SKM-1 treated with dmso at 0.1 percent for 144 hours (cell line): ENCODE measurements around the gene ANXA8.
"Not testable (repeated sequence)": the region's sequence is repeated elsewhere in the genome, so short reads cannot be mapped to it uniquely, and the experiment has no call there.

Experiments used
- DNase-seq: peaks from one replicate; lab custom pipeline; 2025; ENCODE audit not compliant: unreplicated experiment; lab: John Stamatoyannopoulos, UW

Gene ANXA8, protein sequence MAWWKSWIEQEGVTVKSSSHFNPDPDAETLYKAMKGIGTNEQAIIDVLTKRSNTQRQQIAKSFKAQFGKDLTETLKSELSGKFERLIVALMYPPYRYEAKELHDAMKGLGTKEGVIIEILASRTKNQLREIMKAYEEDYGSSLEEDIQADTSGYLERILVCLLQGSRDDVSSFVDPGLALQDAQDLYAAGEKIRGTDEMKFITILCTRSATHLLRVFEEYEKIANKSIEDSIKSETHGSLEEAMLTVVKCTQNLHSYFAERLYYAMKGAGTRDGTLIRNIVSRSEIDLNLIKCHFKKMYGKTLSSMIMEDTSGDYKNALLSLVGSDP

DNA sequence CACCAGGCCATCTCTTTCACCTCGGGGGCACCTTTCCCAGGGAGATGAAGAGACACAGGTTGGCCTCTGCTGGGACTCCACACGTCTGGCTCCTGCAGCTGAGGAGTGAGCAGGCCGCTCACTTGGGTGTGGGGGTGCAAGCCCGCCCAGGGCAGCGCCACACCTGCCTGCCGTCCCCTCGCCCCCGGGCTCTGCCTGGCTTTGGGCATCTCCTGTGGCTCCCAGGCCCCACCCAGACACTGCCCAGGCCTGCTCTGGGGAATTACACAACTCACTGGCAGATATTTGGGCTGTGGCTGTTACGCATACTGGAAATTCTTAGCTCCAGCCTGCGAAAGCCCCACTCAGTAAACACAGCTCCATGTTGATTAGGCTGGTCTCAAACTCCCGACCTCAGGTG is at the start of gene ANXA8:
TSS of gene ANXA8 (minus strand) at position 193 of the 400 bp plus-strand sequence. CDS start at position 11, 182 bp downstream.
- not testable (repeated sequence) for DNase-seq

- DNase-seq = not testable (repeated sequence)
These were observed 39.6 kb upstream of the ANXA8 start, which contains the start of gene AGAP9 for GRCh38 chr10:47523475-47523874. TSS of gene AGAP9 (minus strand) at chr10:47523638. CDS start at chr10:47523526, 112 bp downstream.

DNA sequence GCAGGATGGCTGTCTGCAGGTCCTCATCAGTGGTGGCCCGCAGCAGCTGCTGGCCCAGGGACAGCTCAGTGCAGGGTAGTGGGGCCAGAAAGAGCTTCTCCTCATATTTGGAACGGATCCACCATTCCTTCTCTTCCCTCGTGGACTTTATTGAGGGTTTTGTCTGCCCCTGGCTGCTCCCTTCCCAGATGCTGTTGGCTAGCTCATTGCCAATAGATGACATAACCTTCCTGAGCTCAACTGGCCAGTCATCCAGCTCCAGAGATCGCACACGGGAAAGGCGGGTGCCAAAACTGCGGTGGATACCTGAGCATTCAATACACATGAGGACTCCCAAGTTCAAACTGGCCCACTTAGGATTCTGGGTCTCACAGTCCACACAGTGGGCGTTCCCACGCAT is 18.4 kb upstream of the ANXA8 start:
- not testable (repeated sequence) for DNase-seq

DNA sequence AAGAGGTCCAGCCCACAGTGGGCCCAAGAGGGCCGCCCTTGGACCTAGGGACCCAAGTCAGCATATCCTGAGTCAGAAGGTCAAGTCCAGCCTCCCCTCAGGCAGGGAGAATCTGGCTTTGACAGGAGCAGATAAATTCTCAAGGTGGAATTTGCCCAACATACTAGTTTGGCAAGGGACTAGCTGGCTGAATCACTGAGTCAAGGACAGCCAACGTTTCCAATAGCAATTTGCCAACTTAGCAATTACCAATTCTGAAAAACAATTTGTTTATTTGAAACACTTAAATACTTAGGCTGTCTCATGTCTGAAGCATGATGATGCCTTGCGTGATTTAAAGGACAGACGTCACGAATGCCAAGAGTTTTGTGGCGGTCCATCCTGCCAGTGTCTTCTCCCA is 10.3 kb upstream of the ANXA8 start:
- DNase-seq = not testable (repeated sequence)

- DNase-seq = not testable (repeated sequence)
These were observed 7.7 kb upstream of the ANXA8 start, which contains the start of gene FAM25G for GRCh38 chr10:47491600-47491999. TSS of gene FAM25G (minus strand) at chr10:47491700. CDS start at chr10:47491674, 26 bp downstream.

GRCh38 chr10:47489630-47490029 is 5.7 kb upstream of the ANXA8 start:
- not testable (repeated sequence) for DNase-seq

DNA sequence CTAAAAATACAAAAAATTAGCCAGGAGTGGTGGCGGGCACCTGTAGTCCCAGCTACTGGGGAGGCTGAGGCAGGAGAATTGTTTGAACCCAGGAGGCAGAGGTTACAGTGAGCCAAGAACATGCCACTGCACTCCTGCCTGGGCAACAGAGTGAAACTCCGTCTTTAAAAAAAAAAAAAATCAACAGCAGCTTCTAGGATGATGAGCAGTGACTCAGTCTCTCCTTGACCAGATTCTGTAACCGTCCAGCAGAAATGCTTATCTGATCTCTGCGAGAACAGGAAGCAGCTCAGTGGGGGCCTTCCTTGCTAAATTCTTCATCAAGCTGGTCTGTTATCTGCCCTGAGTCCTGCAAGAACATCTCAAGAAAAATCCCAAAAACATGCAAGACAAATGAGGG is 2.0 kb upstream of the ANXA8 start:
- DNase-seq = peak; percentile 13

DNA sequence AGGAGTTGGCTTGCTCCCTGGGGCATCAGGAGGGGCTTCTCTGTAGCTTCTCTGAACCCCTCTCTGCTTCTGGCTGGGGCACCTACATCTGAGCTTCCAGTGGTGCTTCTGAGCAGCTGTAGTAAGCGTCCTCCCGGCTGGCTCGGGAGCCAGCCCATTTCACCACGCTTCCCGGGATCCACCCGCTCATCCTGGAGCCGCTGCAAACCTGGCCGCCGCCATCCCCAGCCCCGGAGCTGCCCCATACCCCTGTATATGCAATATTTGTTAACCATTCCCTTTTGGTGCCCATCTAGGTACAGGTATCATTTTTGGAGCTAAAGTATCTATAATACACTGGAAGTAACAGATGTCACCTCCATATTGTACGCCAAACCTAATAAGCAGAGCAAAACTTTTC is 871 bp upstream of the ANXA8 start:
- not testable (repeated sequence) for DNase-seq

DNA sequence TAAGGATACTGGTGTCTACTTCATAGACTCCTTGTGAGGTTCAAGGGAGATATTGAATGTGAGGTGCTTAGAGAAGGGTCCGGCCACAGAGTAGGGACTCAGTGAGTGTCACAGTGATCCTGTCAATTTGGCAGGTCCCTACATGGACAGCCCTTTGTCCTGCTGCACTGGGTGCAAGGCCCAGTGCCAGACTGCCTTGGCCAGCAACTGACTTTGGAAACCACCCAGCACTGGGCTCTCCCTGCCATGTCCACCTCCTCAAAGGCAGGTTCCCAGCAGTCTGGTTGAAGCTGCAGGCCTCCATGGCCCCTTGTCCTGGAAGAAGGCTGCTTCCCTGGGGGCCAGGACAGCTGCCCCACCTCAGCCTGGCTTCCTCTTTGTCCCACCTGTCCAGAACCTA is 1.5 kb downstream of the ANXA8 start:
- DNase-seq = not testable (repeated sequence)

GRCh38 chr10:47481768-47482181 is 2.1 kb downstream of the ANXA8 start:
- DNase-seq = not testable (repeated sequence)

DNA sequence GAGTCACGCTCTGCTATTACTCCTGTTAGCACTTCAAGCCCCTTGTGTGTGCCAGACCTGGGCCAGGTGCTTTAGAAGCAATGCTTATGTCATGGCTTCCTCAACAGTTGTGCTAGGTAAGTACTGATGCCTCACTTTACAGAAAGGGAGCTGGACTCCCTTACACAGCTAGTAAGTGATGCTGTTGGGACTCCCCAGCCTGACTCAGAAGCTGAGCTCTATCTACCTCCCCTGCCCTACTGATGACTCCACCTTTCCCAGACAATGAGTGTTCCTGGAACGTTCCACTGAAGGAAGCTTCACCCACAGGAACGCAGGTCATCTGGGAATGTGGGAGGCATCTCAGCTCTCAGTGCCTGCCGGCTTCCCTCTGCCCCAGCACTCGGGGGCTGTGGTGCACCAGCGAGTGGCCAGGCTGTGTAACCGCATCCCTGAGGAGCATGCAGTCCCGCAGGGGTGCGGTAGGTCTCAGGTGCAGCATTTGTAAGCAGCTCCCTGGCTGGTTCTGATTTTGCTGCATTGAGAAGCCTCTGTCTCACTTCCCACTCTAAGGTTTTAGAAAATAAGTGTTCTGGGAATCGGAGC is 2.6 kb downstream of the ANXA8 start:
- DNase-seq = not testable (repeated sequence)

DNA sequence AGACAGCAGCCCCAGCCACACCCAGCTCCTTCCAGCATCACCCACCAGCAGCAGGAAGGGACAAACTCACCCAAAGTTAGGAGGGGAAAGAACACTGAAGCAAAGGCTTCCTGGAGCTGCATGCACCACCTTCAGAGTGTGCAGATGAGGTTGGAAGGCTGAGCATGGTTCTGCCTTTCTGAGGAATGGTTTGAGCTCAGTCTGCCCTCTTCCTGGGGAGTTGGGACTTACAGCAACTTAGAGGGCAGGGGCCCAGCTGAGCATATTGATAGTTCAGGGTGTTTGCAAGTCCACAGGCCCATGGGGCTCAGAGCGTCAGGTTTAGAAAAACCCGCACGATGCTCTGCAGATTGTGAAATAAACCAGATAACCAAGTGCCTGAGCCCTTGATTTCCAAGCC is 3.8 kb downstream of the ANXA8 start:
- DNase-seq = not testable (repeated sequence)

- not testable (repeated sequence) for DNase-seq
These were observed 5.8 kb downstream of the ANXA8 start for GRCh38 chr10:47478114-47478513.

DNA sequence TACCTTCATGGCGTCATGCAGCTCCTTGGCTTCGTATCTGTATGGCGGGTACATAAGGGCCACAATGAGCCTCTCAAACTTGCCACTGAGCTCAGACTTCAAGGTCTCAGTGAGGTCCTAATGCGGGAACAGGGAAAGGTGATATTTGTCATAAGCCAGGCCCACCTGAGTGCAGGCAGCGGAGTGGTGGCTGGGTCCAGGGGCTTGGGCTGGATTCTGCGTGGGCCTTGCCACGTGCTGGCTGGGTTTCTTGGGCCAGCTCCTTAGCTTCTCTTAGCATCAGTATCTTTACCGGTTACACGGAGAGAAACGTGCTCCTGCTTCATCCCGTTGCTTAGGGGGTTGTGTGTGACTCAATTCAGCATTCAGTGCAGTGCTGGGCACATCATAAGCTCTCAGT is 6.8 kb downstream of the ANXA8 start:
- not testable (repeated sequence) for DNase-seq

DNA sequence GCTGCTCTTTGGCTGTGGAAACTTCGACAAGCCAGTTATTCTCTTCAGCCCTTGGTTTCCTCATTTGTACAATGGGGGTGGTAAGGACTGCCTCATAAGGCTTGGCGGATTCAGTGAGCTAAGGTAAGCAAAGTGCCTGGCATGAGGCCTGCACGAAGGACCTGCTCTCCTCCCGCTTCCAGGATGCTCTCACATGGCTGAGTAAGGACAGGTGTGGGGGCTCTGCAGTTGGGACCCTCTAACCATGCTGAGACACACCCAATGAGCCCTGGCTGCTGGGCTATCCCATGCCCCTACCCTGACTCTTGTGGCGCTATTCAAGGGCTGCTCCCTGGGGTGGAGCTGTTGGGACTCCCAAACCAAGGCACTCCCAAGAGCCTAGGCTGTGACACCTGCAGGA is 8.8 kb downstream of the ANXA8 start:
- DNase-seq = not testable (repeated sequence)

DNA sequence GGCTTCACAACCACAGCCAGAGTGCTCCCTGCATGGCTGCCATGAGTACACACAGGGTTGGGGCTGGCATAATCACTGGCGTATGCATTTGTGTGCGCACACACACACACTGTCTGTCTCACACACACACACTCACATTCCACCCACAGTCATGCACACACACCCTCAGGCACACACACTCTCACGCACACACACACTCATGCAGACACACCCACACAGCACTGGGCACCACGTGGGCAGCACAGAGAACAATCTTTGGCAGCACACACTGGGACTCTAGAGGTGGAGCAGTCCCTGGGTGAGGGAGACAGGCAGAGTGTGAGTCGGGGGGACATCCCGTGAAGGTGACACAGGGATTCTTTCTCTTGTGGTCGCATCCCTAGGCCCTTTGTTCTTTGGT is 10.4 kb downstream of the ANXA8 start:
- DNase-seq = not testable (repeated sequence)

GRCh38 chr10:47472647-47473046 is 11.3 kb downstream of the ANXA8 start:
- not testable (repeated sequence) for DNase-seq

GRCh38 chr10:47472072-47472471 is 11.8 kb downstream of the ANXA8 start:
- DNase-seq = not testable (repeated sequence)

DNA sequence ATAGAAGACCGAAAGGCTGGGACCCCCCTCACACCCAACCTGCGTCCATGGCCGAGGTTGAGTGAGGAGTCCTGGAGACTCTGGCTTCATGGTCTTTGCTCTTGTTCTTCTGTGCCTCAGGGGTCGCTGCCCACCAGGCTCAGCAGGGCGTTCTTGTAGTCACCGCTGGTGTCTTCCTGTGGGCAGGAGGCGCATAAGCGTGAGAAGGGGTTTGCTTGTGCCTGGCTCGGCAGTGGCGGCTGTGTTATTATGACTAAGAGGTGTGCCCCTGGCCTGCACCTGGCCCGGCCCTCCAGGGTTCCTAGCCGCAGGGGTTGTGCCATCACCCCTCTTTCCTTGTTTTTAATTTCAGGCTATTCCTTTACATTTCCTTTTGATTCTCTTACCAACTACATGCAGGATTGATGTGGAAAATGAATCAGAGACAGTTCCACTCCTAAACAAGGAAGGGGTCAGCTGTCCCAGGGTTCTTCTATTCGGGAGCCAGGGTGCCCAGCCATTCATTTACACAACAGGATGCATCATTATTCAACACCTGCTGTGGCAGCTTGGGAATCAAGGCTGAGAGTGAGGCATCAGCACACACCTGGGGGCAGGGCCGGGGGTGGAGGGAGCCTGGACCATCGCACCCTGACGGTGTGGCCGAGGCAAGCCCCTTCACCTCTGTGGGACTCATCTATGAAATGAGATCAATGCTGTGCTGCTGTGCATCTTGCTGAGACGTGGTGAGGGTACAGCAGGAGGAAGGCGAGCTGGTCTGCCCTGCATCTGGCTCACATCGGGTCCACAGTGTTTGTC is 15.0 kb downstream of the ANXA8 start:
- not testable (repeated sequence) for DNase-seq

- DNase-seq = not testable (repeated sequence)
These were observed 16.0 kb downstream of the ANXA8 start for GRCh38 chr10:47467957-47468356.

- DNase-seq = not testable (repeated sequence)
These were observed 16.5 kb downstream of the ANXA8 start for GRCh38 chr10:47467458-47467857.
